Subcutaneous adipose tissue (tissue), 4 donors: Measurements from ENCODE around the gene NOD2. TPM values are rescaled to one million over a fixed set of nuclear protein-coding genes. Genes with fewer than 3 reads are reported as not detected.

ENCODE experiments used
- CTCF ChIP-seq: fragments of 450-650 bp; IDR thresholded peaks from one replicate; pipeline ENCODE4 v1.5.1; 2016; ENCODE audit warnings: low read depth, mild to moderate bottlenecking, control low read depth, antibody characterized with exemption, moderate library complexity
- total RNA-seq, 4 donors: library from RNA; depleted of rRNA; stranded (reverse); fragments of >200 nt; gene quantifications; one replicate each; pipeline ENCODE4 v1.1.0, GENCODE V29; 2016

Gene NOD2
- total RNA-seq, 4 donors from 2014 or later = 0.94 to 10.2 (median 3.1) TPM

GRCh38 chr16:50741225-50741780 is 47.9 kb downstream of the NOD2 start:
- no peak for TF ChIP-seq CTCF

- no peak for TF ChIP-seq CTCF
These were observed 48.6 kb downstream of the NOD2 start, which contains the start of gene CYLD for GRCh38 chr16:50741781-50742575. TSS of gene CYLD (plus strand) at chr16:50742086. CDS start at chr16:50749699, 7,613 bp downstream.

- no peak for TF ChIP-seq CTCF
These were observed 49.3 kb downstream of the NOD2 start for GRCh38 chr16:50742576-50743200.

GRCh38 chr16:50743581-50744225 is 50.3 kb downstream of the NOD2 start:
- no peak for TF ChIP-seq CTCF

GRCh38 chr16:50744881-50745280 is 51.5 kb downstream of the NOD2 start:
- no peak for TF ChIP-seq CTCF

DNA sequence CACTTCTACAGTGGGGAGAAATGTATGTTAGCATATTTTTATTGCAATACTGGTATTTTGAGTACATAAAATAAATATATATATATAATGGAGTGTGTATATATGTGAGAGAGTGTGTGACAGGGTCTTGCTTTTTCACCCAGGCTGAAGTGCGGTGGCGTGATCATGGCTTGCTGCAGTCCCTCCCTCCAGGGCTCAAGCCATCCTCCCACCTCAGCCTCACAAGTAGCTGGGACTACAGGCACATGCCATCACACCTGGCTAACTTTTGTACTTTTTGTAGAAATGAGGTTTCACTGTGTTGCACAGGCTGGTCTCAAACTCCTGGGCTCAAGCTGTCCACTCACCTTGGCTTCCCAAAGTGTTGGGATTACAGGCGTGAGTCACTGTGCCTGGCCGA is 52.5 kb downstream of the NOD2 start:
- TF ChIP-seq CTCF = no peak
